ENCODE data around the gene GLYATL1B.
A peak's percentile ranks its signal among the peaks of the same experiment; 100 is the strongest.
"Not testable (repeated sequence)": the region's sequence is repeated elsewhere in the genome, so short reads cannot be mapped to it uniquely, and the experiment has no call there.

Gene GLYATL1B

DNA sequence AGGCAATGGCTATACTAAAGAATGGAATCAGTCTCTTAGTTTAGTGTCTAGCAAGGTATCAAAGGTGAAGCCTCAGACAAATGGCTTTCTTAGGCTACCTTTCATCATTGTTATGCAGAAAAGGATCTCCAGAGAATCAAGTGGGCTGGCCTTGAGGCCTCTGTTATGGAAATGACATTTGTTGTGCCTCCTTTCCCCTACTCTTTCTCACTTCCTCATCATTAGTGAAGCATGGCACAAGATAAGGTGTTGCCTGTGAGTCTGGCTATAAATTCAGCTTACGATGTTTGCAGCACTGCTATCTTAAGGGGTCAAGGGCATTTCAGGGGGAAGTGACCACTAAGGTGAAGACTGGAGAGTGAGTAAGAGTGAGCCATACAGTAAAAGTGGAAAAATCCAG is 9.1 kb downstream of the GLYATL1B start:
- not testable (repeated sequence) for DNase-seq (ENCODE audit: low read depth in 3 of 3, low spot score in 1 of 3)

DNA sequence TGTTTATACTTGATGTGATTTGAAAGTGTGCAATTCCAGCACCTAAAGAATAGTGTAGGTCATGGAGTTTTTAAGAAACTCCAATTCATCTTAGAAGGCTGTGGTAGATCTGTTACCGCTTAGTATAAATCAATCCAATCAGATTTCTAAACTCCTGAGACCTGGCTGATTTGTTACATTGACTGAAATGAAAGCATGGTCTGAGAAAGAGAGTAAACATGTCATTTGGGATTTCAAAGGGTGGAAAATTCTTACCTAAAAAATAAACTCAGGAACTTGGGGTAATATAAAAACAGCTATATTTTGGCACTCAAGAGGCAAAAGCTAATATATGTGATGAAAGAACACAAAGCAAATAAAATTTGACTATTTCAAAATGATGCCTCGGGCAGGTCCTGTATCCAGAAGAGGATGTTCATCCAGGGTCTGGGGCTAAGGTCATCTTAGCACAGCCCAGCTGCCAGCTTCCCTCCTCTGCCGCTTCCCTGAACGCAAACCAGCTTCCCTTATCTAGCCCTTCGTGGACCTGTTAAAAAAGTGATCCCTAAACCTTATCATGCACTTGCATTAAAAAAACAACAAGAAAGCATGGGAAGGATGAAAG is 10.0 kb downstream of the GLYATL1B start:
- not testable (repeated sequence) for DNase-seq (ENCODE audit: low read depth in 3 of 3, low spot score in 1 of 3)

DNA sequence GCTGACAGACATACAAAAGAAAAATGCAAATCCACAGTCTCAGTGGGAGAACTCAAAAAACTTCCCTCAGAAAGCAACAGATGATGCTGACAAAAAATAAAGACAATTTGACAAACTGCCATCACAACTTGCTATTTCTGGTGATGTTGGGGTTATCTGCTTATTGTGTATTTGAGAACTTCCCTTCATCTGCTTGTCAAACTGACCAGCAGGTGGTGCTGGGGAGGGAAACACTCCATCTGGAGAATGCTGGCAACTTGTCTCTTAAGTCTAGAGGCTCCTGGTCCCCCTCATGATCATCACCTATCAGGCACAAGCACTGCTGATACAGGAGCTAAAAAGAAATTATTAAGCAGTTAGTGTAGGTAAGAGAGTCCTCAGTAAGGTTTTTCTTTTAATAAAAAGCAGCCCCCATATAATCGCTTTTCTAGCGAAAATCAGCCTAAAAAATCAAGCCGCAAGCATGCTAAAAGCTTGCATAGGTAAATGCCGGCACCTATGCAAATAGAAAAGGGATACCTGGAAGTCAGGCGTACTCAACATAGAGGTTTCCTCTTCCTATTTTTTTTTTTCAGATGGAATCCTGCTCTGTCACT is 11.1 kb downstream of the GLYATL1B start:
- DNase-seq (ENCODE audit: low read depth in 3 of 3, low spot score in 1 of 3) = peak in 2 of 3 donors; percentile 18 to 38

GRCh38 chr11:59097938-59098337 is 11.8 kb downstream of the GLYATL1B start:
- DNase-seq (ENCODE audit: low read depth in 3 of 3, low spot score in 1 of 3) = not testable (repeated sequence)

DNA sequence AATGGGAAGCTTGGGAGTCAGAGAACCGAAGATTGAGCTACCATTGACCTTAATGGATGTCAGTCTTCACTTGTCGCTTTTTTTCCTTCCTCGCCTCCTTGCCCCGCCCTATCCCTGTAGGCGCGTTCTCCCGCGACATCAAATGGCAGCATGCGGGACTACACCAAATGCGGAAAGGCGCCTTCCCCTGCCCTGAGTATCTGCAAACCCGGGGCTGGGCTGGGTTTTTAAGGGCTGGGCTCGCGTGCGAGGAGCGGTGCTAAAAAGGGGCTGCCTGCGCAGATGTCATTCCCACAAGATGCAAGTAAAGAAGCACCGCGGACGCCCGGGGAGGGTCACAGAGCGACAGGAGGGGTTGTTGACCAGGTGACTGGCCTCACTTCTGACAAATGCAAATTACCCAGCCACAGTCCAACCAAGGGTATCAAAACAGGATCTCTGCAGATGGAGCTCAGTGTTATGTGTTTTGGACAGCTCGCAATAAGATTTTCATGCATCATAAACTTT is 16.2 kb downstream of the GLYATL1B start:
- DNase-seq (ENCODE audit: low read depth in 3 of 3, low spot score in 1 of 3) = peak in 2 of 3 donors; percentile 19 to 26

DNA sequence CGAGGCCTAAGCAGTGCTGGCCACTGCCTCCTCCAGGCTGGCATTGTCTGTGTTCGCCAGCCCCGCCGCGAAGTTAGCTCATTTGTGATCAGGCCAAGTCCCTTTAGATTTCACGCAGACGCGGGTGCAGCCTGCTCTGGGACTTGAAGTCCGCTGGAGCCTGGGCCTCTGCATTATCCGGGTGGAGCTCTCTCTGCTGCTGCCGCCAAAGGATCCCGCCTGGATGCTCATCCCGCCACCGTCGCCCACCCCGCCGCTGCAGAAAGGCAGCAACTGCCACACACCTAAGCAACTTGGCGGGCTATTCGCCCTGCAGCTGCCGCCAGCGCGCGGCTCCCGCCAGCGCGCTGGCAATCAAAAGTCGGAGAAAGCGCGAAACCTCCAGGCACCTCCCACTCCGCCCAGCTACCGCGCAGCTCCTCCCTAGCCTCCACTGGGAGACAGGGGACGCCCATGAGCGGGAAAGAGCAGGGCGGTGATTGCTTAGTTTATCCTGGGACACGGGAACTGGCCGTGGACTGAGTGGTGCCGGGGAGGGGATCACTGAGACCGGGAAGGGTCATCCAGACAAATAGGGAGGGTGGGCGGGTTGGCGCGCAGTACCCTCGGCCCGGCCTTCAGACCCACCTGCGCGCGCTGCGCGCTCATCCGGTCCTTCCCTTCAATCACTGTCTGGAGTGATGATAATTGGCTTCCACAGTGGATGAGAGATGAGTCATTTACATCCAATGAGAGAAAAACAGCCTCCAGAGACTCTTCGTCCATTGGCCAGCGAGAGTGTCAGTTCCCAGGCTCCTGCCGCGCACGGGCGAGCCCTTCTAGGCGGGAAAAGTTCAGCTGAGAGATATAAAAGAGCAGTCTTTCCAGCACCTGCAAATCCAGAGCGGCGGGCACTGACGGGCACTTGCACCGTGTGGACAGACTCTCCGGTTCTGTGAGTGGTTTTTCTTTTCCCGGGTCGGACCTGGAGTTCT is 20.5 kb downstream of the GLYATL1B start, which contains the start of gene FAM111B:
Gene FAM111B (plus strand): TSS at position 875 of the 974 bp plus-strand sequence. CDS start 2,389 bp downstream, outside the sequence.
- DNase-seq (ENCODE audit: low read depth in 3 of 3, low spot score in 1 of 3) = peak in 2 of 3 donors; percentile 6 to 18

GRCh38 chr11:59107721-59108120 is 21.6 kb downstream of the GLYATL1B start:
- DNase-seq (ENCODE audit: low read depth in 3 of 3, low spot score in 1 of 3) = not testable (repeated sequence)

GRCh38 chr11:59112494-59112893 is 26.4 kb downstream of the GLYATL1B start:
- no peak for DNase-seq (ENCODE audit: low read depth in 3 of 3, low spot score in 1 of 3)

DNA sequence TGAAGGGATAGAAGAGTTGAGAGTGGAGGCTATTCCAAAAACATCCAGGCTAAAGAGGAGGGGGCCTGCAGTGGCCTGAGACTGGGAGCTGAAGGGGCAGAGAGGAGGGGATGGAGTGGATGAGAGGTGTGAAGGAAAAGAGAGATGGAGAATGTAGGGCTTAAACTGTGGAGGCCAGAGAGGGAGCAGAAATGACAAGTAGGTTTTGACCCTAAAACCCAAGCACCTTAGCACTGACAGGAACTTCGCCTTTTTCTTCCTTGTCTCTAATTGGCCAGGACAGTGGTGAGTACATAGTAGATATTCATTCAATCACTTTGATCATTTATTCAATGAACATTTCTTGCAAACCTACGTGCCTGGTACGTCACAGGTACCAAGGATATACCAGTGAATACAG is 28.2 kb downstream of the GLYATL1B start:
- no peak for DNase-seq (ENCODE audit: low read depth in 3 of 3, low spot score in 1 of 3)

DNA sequence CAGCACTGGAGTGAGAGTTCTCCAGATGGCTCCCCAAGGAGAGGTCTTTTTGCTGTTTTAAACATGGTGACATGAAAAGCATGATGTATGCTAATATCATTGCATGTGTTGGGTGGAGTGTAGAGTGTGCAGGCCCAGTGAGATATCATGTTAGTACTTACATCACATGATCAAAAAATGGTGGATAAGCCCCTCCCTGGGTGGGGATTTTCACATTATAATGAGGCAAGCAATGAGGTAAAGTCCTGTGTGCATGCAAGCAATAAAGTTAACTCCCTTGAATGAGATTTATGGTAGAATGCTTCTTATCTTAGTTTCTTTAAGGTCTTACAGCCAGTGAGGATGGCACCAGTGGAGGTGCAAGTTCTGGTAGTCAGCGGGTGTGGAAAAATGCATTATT is 29.4 kb downstream of the GLYATL1B start:
- DNase-seq (ENCODE audit: low read depth in 3 of 3, low spot score in 1 of 3) = no peak

DNA sequence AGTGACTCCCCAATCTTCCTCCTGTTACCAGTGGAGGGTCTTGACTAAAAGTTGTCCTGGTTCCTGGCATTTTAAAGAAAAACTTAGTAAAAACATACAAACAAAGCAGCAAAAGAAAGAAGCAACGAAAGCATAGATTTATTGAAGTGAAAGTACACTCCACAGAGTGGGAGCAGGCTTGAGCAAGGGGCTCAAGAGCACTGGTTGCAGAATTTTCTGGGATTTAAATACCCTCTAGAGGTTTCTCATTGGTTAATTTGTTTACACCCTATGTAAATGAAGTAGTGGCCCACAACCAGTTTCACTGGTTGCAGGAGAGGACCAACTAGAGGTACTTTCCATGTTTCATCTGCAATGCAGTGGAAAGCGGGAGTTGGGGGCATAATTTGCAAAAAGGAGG is 31.7 kb downstream of the GLYATL1B start:
- DNase-seq (ENCODE audit: low read depth in 3 of 3, low spot score in 1 of 3) = no peak

DNA sequence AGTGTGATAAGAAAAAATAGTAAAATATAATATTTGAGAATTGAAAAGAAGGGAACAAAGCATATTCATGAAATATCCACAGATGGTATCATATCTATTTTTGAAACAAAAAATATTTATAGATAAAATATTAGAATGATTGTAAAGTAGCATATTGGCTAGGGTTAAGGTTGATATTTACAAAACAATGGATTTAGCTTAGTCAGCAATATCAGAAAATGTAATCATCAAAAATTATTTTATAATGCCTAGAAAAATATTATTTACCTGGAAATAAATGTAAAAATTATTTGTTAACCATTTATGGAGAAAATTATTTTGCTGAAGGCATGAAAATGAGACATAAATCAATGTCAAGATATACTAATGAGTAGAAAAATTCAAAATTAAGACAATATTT is 33.7 kb downstream of the GLYATL1B start:
- no peak for DNase-seq (ENCODE audit: low read depth in 3 of 3, low spot score in 1 of 3)

- peak; percentile 64 to 92 (median 76) for DNase-seq (ENCODE audit: low read depth in 3 of 3, low spot score in 1 of 3)
Measured at GRCh38 chr11:59135648-59136461, 49.7 kb downstream of the GLYATL1B start.

GRCh38 chr11:59136551-59136950 is 50.4 kb downstream of the GLYATL1B start:
- not testable (repeated sequence) for DNase-seq (ENCODE audit: low read depth in 3 of 3, low spot score in 1 of 3)

DNA sequence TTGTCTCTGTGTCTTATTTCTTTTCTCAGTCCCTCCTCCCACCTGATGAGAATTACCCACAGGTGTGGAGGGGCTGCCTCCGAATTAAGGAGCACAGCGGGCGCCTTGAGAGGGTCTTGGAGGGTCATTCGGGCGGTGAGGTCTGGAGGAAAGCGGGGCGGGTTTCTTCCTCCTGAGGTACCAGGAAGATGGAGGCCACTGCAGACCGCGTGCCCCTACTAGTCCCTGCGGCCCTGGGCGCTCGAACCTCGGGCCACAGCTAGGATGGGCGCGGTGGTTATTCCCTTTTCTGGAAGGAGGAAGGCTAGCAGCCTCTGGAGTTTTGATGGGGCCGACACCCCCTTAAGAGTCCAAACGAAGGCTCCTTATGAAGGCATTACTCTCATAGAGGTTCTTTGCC is 51.1 kb downstream of the GLYATL1B start:
- DNase-seq (ENCODE audit: low read depth in 3 of 3, low spot score in 1 of 3) = no peak

DNA sequence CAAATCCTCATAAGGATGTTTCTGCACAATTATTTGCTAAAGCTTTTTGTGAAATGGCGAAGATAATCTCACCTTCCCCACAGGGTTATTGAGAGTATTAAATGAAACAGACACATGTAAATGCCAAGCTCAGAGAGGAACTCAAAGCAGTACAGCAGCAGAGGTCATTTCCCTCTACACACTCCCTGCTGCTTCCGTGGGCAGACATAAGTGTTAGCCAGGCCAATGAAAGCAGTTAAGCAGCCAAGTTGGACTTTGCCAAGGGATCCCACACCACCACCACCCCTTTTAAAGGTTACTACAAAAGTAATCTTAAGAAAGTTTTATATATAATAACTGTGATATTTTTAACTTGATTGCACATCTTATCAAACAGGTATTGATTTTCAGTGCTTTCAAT is 52.5 kb downstream of the GLYATL1B start:
- no peak for DNase-seq (ENCODE audit: low read depth in 3 of 3, low spot score in 1 of 3)

GRCh38 chr11:59141191-59141590 is 55.1 kb downstream of the GLYATL1B start:
- no peak for DNase-seq (ENCODE audit: low read depth in 3 of 3, low spot score in 1 of 3)

GRCh38 chr11:59141673-59142460 is 55.8 kb downstream of the GLYATL1B start:
- no peak for DNase-seq (ENCODE audit: low read depth in 3 of 3, low spot score in 1 of 3)

DNA sequence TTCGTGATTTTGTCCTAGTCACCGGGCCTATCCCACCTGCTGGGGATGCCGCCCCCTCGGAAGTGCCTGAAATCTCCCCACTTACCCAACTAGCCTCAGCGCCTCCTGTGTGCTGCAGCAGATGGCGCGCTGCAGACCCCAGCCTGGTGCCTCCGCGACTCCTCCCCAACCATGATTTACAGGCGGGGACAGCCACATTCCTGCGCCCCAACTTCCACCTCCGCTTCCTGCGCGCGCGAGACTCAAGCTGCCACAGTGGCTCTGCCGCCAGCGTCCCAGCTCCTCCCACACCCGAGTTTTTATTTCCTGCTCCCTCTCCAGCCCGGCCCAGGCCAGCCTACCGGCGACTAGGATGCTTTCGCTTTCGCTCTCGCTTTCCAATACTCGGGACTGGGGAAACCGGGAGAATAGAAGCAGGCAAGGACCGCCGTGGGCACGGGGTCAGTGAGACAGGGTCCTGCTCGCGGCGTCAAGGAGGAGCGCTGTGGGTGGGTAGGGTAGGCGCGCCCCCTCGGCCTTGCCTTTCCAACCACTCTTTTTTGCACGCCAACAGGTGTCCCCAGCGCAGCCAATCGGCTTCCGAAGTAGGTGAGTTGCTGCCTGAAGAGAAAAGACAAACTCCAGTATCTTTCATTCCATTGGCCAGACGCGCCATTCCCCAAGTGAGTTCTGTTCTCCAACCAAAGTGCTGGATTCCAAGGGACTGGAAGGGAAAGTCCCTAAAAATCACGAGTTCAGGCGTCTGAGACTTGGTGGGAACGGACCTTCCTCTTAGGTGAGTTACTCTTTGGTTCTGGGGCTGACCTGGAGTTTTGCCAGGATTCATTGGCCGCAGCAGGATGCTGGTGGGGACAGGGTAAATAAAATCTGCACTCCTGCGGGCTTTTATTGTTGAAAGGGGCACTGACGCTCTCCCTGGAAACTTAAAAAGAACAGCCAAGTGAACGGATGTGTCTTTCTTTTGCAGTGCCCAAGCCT is 56.7 kb downstream of the GLYATL1B start, which contains the start of gene FAM111A:
Gene FAM111A (plus strand): TSS at position 327 of the 978 bp plus-strand sequence. CDS start 6,017 bp downstream, outside the sequence.
- peak; percentile 52 to 57 (median 56) for DNase-seq (ENCODE audit: low read depth in 3 of 3, low spot score in 1 of 3)

All from stimulated activated CD4-positive, alpha-beta T cell treated with anti-CD3 and anti-CD28 coated beads, TNF-alpha, amount 100 ng/mL, for 1 hour (primary cell).